DMS 273 (cell line): ENCODE measurements around the gene MAL.

Source experiments
- DNase-seq: peaks from one replicate; lab custom pipeline; 2025; ENCODE audit not compliant: unreplicated experiment; lab: John Stamatoyannopoulos, UW

Gene MAL

GRCh38 chr2:95060446-95061118, 35.1 kb downstream of the MAL start:
- DNase-seq = no peak

- no peak for DNase-seq
Observed at GRCh38 chr2:95061119-95061512, 35.6 kb downstream of the MAL start.

- DNase-seq = no peak
Observed at GRCh38 chr2:95061601-95062183, 36.2 kb downstream of the MAL start.

GRCh38 chr2:95062242-95063085, 37.0 kb downstream of the MAL start:
- peak; percentile 24 for DNase-seq

GRCh38 chr2:95063086-95063958, 37.8 kb downstream of the MAL start:
- no peak for DNase-seq

GRCh38 chr2:95068256-95068655, 42.7 kb downstream of the MAL start:
- DNase-seq = no peak

- DNase-seq = no peak
Observed at GRCh38 chr2:95069465-95069864, 44.0 kb downstream of the MAL start.

GRCh38 chr2:95071856-95072255, 46.3 kb downstream of the MAL start:
- no peak for DNase-seq

GRCh38 chr2:95072424-95072823, 46.9 kb downstream of the MAL start:
- DNase-seq = no peak

- no peak for DNase-seq
Observed at GRCh38 chr2:95073856-95074662, 48.6 kb downstream of the MAL start.

- DNase-seq = no peak
Observed at GRCh38 chr2:95074663-95075439, 49.3 kb downstream of the MAL start.

GRCh38 chr2:95075440-95076132, 50.1 kb downstream of the MAL start:
- no peak for DNase-seq

GRCh38 chr2:95076705-95077529, 51.4 kb downstream of the MAL start:
- peak; percentile 90 for DNase-seq

GRCh38 chr2:95077530-95077825, 52.0 kb downstream of the MAL start:
- peak; percentile 66 for DNase-seq

GRCh38 chr2:95077861-95078603, 52.5 kb downstream of the MAL start:
- peak; percentile 84 for DNase-seq

GRCh38 chr2:95079199-95079683, 53.7 kb downstream of the MAL start:
- no peak for DNase-seq

- no peak for DNase-seq
Observed at GRCh38 chr2:95082477-95082876, 57.0 kb downstream of the MAL start.
